HuH-7.5 (cell line): ENCODE measurements around the gene ANKRD61.
"Not testable (repeated sequence)": the region's sequence is repeated elsewhere in the genome, so short reads cannot be mapped to it uniquely, and the experiment has no call there.

Experiments used
- DNase-seq: peaks from one replicate; pipeline ENCODE4 v3.0.0; 2011; ENCODE audit warnings: low spot score

Gene ANKRD61

GRCh38 chr7:6032167-6032566, 991 bp downstream of the ANKRD61 start:
- no peak for DNase-seq

- DNase-seq, result no peak
These were observed 1.5 kb downstream of the ANKRD61 start for GRCh38 chr7:6032641-6033040.

- no peak for DNase-seq
These were observed 4.0 kb downstream of the ANKRD61 start for GRCh38 chr7:6035165-6035564.

GRCh38 chr7:6035686-6036085, 4.5 kb downstream of the ANKRD61 start:
- no peak for DNase-seq

GRCh38 chr7:6049780-6050179, 18.6 kb downstream of the ANKRD61 start:
- DNase-seq, result no peak

GRCh38 chr7:6051185-6051584, 20.0 kb downstream of the ANKRD61 start:
- DNase-seq, result not testable (repeated sequence)

GRCh38 chr7:6056616-6057015, 25.4 kb downstream of the ANKRD61 start:
- no peak for DNase-seq

GRCh38 chr7:6057316-6058129, 26.3 kb downstream of the ANKRD61 start:
- no peak for DNase-seq

- not testable (repeated sequence) for DNase-seq
These were observed 28.8 kb downstream of the ANKRD61 start for GRCh38 chr7:6059941-6060340.

GRCh38 chr7:6071406-6071805, 40.2 kb downstream of the ANKRD61 start:
- no peak for DNase-seq

GRCh38 chr7:6074612-6075380, 43.6 kb downstream of the ANKRD61 start:
- DNase-seq, result no peak

GRCh38 chr7:6078548-6078947, 47.4 kb downstream of the ANKRD61 start:
- no peak for DNase-seq

- not testable (repeated sequence) for DNase-seq
These were observed 51.9 kb downstream of the ANKRD61 start for GRCh38 chr7:6083047-6083446.
